Lower leg skin (tissue), 4 donors: Measurements from ENCODE around the gene ZNF410. TPM values are rescaled to one million over a fixed set of nuclear protein-coding genes. Genes with fewer than 3 reads are reported as not detected.

ENCODE experiments used
- DNase-seq, 2 donors: peaks; one replicate each; pipeline ENCODE4 v3.0.0-alpha.2; 2019; ENCODE audit warnings: low spot score in 2 of 2
- H3K4me3 ChIP-seq: fragments of 200-600 bp; sonication (generic); 2 replicates; pipeline ENCODE4 v1.5.1; 2017; ENCODE audit warnings: mild to moderate bottlenecking, low read depth; ENCODE audit not compliant: poor library complexity, severe bottlenecking
- POLR2A ChIP-seq, 2 donors: fragments of 450-650 bp; IDR thresholded peaks; one replicate each; pipeline ENCODE4 v1.6.1; 2016 to 2017; ENCODE audit warnings: antibody characterized with exemption in 2 of 2, mild to moderate bottlenecking in 1 of 2, moderate library complexity in 1 of 2
- WGBS, 2 donors: methylation state at CpG; one replicate each; pipeline ENCODE4 v1.1.5; 2018; 5-methylcytosine and 5-hydroxymethylcytosine counted together
- intact Hi-C: fragments of 100-400 bp; cut with DNase I; formaldehyde crosslinking; loops from one replicate; pipeline ENCODE4 v1.15.0; 2023; ENCODE audit warnings: low total_unique reads
- total RNA-seq, 4 donors: library from RNA; depleted of rRNA; stranded (reverse); fragments of >200 nt; gene quantifications; one replicate each; pipeline ENCODE4 v1.1.0, GENCODE V29; 2016
- TF ChIP-seq, protein P1 (sequence below), 3 donors: fragments of 450-650 bp; IDR thresholded peaks; one replicate each; pipeline ENCODE4 v1.5.1; 2016; ENCODE audit warnings: antibody characterized with exemption in 3 of 3, mild to moderate bottlenecking in 3 of 3, moderate library complexity in 2 of 3

The ZNF410 gene
- total RNA-seq, 4 donors from 2014 or later = 38.7 to 55.3 (median 50.5) TPM

DNA sequence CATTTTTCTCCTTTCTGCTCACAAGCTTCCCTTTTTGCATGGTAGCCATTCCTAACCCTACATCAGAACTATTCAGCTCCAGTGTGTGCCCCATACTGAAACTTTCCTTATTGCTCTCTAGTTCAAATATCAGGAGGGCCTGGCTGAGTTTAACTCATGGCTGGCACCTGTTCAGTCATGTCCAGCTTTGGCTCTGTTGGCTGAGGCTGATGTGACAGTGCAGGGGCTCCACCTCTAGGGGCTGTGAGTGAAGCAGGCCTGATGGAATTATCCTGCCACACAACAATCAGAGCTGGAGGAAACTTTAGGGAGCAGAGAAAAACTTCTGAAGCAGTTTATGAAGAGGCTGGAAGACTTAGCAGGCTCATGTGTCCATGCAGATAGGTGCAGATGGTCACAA, 71.9 kb downstream of the ZNF410 start:
- no peak for DNase-seq
- intact Hi-C loops = no loop called here

DNA sequence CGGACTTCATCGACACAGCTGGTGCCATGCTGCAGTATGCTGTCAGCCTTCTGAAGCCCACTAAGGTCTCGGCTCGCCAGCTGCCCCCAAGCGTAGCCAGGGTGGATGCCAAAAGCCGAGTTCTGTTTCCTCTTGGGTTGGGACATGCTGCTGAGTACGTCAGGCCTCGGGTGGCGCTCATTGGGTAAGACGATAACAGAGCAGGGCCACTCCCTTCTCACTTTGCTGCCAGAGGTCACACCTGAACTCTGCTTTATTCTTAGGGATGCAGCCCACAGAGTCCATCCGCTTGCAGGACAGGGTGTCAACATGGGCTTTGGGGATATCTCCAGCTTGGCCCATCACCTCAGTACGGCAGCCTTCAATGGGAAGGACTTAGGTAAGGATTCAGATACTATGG, 74.5 kb downstream of the ZNF410 start:
- 92% methylated on average over 12 of the region's 12 CpGs for WGBS, 2 donors
- intact Hi-C loops = no loop called here
- H3K4me3 ChIP-seq = no peak overlapping the region
- no peak for DNase-seq
- TF ChIP-seq, protein P1, sequence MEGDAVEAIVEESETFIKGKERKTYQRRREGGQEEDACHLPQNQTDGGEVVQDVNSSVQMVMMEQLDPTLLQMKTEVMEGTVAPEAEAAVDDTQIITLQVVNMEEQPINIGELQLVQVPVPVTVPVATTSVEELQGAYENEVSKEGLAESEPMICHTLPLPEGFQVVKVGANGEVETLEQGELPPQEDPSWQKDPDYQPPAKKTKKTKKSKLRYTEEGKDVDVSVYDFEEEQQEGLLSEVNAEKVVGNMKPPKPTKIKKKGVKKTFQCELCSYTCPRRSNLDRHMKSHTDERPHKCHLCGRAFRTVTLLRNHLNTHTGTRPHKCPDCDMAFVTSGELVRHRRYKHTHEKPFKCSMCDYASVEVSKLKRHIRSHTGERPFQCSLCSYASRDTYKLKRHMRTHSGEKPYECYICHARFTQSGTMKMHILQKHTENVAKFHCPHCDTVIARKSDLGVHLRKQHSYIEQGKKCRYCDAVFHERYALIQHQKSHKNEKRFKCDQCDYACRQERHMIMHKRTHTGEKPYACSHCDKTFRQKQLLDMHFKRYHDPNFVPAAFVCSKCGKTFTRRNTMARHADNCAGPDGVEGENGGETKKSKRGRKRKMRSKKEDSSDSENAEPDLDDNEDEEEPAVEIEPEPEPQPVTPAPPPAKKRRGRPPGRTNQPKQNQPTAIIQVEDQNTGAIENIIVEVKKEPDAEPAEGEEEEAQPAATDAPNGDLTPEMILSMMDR (IDR thresholded peaks at IDR 0.05) = no peak
- TF ChIP-seq POLR2A (IDR thresholded peaks at IDR 0.05) = no peak

More for the DNA sequence above, 71.9 kb downstream of the ZNF410 start:
- no peak overlapping the region for H3K4me3 ChIP-seq
- TF ChIP-seq, protein P1 (IDR thresholded peaks at IDR 0.05) = no peak
- no peak for TF ChIP-seq POLR2A (IDR thresholded peaks at IDR 0.05)

DNA sequence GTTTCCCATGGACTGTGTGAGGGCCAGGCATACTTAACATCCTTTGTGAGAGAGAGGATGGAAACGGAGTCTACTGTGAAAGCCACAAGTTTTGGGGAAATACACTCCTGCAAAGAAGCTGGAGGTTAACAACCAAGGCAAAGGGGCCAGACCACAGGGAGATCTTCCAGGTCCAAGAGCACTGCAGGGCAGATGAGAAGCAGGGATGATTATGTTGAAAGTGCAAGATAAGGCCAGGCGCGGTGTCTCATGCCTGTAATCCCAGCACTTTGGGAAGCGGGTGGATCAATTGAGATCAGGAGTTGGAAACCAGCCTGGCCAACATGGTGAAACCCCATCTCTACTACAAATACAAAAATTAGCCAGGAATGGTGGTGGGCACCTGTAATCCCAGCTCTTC, 78.6 kb downstream of the ZNF410 start:
- no peak for DNase-seq
- intact Hi-C loops = no loop called here
- H3K4me3 ChIP-seq = no peak overlapping the region
- WGBS, 2 donors = 90 to 92% methylated on average over 4 of the region's 4 CpGs
- TF ChIP-seq POLR2A (IDR thresholded peaks at IDR 0.05) = no peak
- TF ChIP-seq, protein P1 (IDR thresholded peaks at IDR 0.05) = no peak

DNA sequence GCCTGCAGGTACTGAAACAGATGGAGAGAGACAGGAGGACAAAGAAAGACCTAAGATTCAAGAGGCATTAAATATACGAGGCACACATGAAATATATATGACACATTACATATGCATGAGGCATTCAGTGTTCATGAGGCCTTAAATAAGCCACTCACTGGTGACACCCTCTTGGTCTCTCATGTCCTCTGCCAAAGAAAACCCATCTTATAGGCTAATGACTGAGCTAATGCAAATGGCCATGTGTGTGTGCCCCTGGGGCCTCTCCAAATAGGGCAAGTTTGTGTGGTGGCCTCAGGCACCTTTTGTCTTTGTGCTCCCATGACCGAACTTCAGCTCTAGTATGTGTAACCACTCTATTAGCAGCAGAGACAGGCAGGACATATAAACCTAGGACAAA, 82.2 kb downstream of the ZNF410 start:
- H3K4me3 ChIP-seq = no peak overlapping the region
- intact Hi-C loops = no loop called here
- DNase-seq = no peak
- 88 to 92% methylated on average over 2 of the region's 2 CpGs for WGBS, 2 donors
- TF ChIP-seq, protein P1 (IDR thresholded peaks at IDR 0.05) = no peak
- no peak for TF ChIP-seq POLR2A (IDR thresholded peaks at IDR 0.05)

DNA sequence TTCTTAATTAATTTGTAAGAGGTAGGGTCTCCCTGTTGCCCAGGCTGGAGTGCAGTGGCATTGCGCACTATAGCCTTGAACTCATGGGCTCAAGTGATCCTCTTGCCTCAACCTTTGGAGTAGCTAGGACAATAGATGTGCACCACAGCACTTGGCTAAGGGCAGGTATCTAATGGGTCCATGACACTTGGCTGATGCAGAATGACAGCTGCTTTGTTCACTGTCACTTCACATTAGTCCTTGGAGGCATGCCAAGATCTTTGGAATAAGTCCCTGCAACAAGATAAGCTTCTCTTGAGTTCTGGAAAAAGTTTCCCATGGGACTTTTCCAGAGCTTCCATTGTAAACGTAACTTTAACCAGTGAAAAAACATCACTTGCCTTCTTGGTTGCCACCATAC, 86.8 kb downstream of the ZNF410 start:
- peak in 1 of 2 donors; percentile 18 for DNase-seq
- intact Hi-C loops = no loop called here
- no peak for TF ChIP-seq POLR2A (IDR thresholded peaks at IDR 0.05)
- TF ChIP-seq, protein P1 (IDR thresholded peaks at IDR 0.05) = no peak
- 82 to 90% methylated on average over 2 of the region's 2 CpGs for WGBS, 2 donors
- no peak overlapping the region for H3K4me3 ChIP-seq

DNA sequence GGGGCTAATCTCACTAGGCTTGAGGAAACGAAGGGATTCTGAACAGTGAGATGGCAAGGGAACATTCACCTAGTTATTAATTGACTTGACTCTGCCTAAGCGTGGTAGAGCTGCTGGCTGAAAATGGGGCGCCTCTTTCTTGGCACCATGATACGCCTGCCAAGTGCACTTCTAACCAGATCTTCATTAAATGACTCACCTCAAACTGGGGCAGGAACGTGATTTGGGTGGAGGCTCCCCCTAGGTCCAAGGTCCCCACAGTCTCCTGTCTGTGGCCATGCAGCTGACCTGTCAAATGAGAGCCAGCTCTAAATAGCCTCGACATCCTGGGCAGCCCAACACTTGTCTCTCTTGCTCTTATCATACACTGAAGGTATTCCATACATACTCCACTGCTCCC, 89.5 kb downstream of the ZNF410 start:
- intact Hi-C loops = no loop called here
- TF ChIP-seq, protein P1 (IDR thresholded peaks at IDR 0.05) = no peak
- no peak for TF ChIP-seq POLR2A (IDR thresholded peaks at IDR 0.05)
- 59 to 85% methylated on average over 6 of the region's 6 CpGs for WGBS, 2 donors
- H3K4me3 ChIP-seq = no peak overlapping the region
- DNase-seq = no peak
